ENCODE measurements around the gene MMP28.

DNA sequence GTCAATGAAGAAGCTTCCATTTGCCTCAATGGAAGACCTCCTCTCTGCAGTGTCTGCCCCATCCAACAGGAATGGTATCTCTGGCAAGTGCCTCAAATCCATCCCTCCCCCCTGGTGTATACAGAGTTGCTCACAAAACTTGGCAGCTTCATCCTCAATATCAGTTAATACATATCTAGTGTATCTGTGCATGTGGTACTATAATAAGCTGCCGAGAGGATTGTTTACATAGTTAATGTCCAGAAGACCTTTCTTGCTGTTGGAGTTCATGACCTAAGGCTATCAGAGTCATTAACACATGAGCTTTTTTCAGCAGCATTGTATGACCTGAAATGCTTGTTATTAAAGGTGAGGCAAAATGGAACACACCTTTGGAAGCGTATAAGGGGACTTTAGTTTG is 78.0 kb downstream of the MMP28 start:
- no peak for TF ChIP-seq BHLHE40 (IDR thresholded peaks at IDR 0.05; ENCODE audit: low read depth, low read length)
- TF ChIP-seq, protein P1, sequence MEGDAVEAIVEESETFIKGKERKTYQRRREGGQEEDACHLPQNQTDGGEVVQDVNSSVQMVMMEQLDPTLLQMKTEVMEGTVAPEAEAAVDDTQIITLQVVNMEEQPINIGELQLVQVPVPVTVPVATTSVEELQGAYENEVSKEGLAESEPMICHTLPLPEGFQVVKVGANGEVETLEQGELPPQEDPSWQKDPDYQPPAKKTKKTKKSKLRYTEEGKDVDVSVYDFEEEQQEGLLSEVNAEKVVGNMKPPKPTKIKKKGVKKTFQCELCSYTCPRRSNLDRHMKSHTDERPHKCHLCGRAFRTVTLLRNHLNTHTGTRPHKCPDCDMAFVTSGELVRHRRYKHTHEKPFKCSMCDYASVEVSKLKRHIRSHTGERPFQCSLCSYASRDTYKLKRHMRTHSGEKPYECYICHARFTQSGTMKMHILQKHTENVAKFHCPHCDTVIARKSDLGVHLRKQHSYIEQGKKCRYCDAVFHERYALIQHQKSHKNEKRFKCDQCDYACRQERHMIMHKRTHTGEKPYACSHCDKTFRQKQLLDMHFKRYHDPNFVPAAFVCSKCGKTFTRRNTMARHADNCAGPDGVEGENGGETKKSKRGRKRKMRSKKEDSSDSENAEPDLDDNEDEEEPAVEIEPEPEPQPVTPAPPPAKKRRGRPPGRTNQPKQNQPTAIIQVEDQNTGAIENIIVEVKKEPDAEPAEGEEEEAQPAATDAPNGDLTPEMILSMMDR (conservative IDR thresholded peaks at IDR 0.05; ENCODE audit: low read depth, low read length): no peak
- TF ChIP-seq POLR2A (IDR thresholded peaks at IDR 0.05; ENCODE audit: low read depth, low read length): no peak
- TF ChIP-seq RCOR1 (IDR thresholded peaks at IDR 0.05; ENCODE audit: insufficient replicate concordance, low read length): no peak
- TF ChIP-seq, protein P2, sequence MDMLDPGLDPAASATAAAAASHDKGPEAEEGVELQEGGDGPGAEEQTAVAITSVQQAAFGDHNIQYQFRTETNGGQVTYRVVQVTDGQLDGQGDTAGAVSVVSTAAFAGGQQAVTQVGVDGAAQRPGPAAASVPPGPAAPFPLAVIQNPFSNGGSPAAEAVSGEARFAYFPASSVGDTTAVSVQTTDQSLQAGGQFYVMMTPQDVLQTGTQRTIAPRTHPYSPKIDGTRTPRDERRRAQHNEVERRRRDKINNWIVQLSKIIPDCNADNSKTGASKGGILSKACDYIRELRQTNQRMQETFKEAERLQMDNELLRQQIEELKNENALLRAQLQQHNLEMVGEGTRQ (IDR thresholded peaks at IDR 0.05; ENCODE audit: low read depth, low read length): no peak
- TF ChIP-seq SMC3 (IDR thresholded peaks at IDR 0.05; ENCODE audit: low read depth, low read length): no peak
- no peak for TF ChIP-seq RAD21 (IDR thresholded peaks at IDR 0.05; ENCODE audit: low read length)
- TF ChIP-seq MAFK (IDR thresholded peaks at IDR 0.05; ENCODE audit: low read depth, low read length): no peak
- no peak for TF ChIP-seq CHD1 (IDR thresholded peaks at IDR 0.05; ENCODE audit: low read depth, low read length)
- no peak for TF ChIP-seq RFX5 (IDR thresholded peaks at IDR 0.05; ENCODE audit: low read depth, low read length)
- TF ChIP-seq CEBPB (IDR thresholded peaks at IDR 0.05; ENCODE audit: low read depth, low read length): no peak
- TF ChIP-seq MXI1 (IDR thresholded peaks at IDR 0.05; ENCODE audit: borderline replicate concordance, low read depth, low read length): no peak

Data from IMR-90 (cell line).